OCI-LY3 (cell line): ENCODE measurements around the gene PAMR1.
"Not testable (repeated sequence)": the region's sequence is repeated elsewhere in the genome, so short reads cannot be mapped to it uniquely, and the experiment has no call there.

ENCODE experiments used
- H2AFZ ChIP-seq: fragments of 200-600, 300-600 bp; shearing (Covaris generic); 2 replicates; pipeline ENCODE4 v1.6.0; 2014; ENCODE audit warnings: antibody characterized with exemption, low read depth, low read length
- H3K27ac ChIP-seq: fragments of 200-600, 300-600 bp; sonication (generic); 2 replicates; pipeline ENCODE4 v1.5.1; 2014; ENCODE audit warnings: mild to moderate bottlenecking, low read length, moderate library complexity, mixed read lengths
- H3K27me3 ChIP-seq: fragments of 200-600, 300-600 bp; sonication (generic); 2 replicates; pipeline ENCODE4 v1.6.1; 2014; ENCODE audit warnings: low read depth, low read length, mixed read lengths
- H3K36me3 ChIP-seq: fragments of 200-600, 300-600 bp; sonication (generic); replicated peaks from 2 replicates; pipeline ENCODE3; 2014; ENCODE audit warnings: low read depth, low read length, mixed read lengths
- H3K4me1 ChIP-seq: fragments of 300-600, 200-600 bp; sonication (generic); 2 replicates; pipeline ENCODE4 v1.6.1; 2014; ENCODE audit warnings: low read length, mixed read lengths
- H3K4me2 ChIP-seq: fragments of 200-600, 300-600 bp; sonication (generic); 2 replicates; pipeline ENCODE4 v1.6.1; 2014; ENCODE audit warnings: low read length, mixed read lengths
- H3K4me3 ChIP-seq: fragments of 300-600, 200-600 bp; sonication (generic); 2 replicates; pipeline ENCODE4 v1.5.1; 2014; ENCODE audit warnings: antibody characterized with exemption, mild to moderate bottlenecking, low read length, moderate library complexity
- H3K79me2 ChIP-seq: fragments of 300-600, 200-600 bp; shearing (Covaris generic); 2 replicates; pipeline ENCODE4 v1.6.1; 2014; ENCODE audit warnings: mild to moderate bottlenecking, low read length, mixed read lengths
- H3K9ac ChIP-seq: fragments of 300-600, 200-600 bp; shearing (Covaris generic); 2 replicates; pipeline ENCODE4 v1.6.0; 2014; ENCODE audit warnings: mild to moderate bottlenecking, low read length, moderate library complexity
- H3K9me3 ChIP-seq: fragments of 200-600, 300-600 bp; shearing (Covaris generic); 2 replicates; pipeline ENCODE4 v1.6.1; 2014; ENCODE audit warnings: low read length, mixed read lengths; ENCODE audit not compliant: insufficient read depth
- H4K20me1 ChIP-seq: fragments of 200-600, 300-600 bp; sonication (generic); 2 replicates; pipeline ENCODE4 v1.6.1; 2016; ENCODE audit warnings: low read length, mixed read lengths; ENCODE audit not compliant: insufficient read depth
- CTCF ChIP-seq: fragments of 200-600, 300-600 bp; sonication (generic); IDR thresholded peaks from 2 replicates; pipeline ENCODE4 v1.5.1; 2014; ENCODE audit warnings: antibody characterized with exemption, low read length, low read depth
- EZH2phosphoT487 ChIP-seq: fragments of 200-600 bp; shearing (Covaris generic); IDR thresholded peaks from 2 replicates; pipeline ENCODE4 v1.6.1; 2018; ENCODE audit warnings: antibody characterized with exemption, mixed run types, low read depth

The PAMR1 gene

DNA sequence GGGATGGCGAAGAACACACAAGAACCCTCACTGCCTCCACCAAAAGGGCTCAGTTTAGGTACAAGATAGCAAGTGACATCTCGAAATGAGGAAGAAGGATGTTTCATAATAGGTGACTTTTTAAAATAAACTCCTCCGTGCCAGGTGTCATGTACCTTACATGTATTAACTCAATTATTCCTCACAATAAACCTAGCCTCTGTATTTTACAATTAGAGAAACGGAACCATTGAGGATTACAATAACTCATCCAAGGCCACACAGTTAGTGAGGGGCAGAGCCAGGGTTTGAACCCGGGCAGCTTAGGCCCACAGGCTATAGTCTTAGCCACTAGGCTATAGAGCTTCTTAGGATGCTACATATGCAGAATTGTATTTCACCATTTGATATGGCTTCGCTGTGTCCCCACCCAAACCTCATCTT is 965 bp upstream of the PAMR1 start:
- Histone ChIP-seq H3K36me3 (no peaks in the 10 kb centered on the region), H3K9ac (no peak overlapping the region), H2AFZ (no peak overlapping the region), H3K4me2 (no peak overlapping the region), H4K20me1 (no peaks in the 10 kb centered on the region), H3K27ac (no peak overlapping the region), H3K27me3 (peaks cover 49% of the 10 kb centered on the region), H3K4me1 (no peaks in the 10 kb centered on the region), H3K4me3 (no peak overlapping the region), H3K9me3 (no peaks in the 10 kb centered on the region), H3K79me2 (no peaks in the 10 kb centered on the region)
- no peak for TF ChIP-seq EZH2phosphoT487
- no peak for TF ChIP-seq CTCF

DNA sequence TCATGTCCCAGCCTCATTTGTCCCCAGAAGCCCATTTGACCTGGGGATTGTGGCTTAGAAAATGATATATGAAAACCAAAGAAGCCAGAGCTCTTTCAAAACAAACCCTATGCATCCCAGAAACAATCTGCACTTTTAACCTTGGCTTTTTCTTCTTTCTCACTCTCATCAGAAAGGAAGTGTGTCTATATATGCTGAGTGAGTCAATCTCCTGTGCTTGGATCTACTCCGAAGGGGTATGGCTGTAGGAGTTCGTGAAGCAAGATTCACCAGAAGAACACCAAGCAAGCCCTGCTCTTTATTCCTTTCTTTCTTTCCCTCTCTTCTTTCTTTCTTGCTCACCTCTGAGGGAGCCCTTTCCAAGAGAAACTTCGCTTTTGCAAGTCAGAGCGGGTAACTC is 636 bp downstream of the PAMR1 start:
- H3K36me3 ChIP-seq: no peaks in the 10 kb centered on the region
- no peaks in the 10 kb centered on the region for H4K20me1 ChIP-seq
- no peak overlapping the region for H3K4me3 ChIP-seq
- no peak overlapping the region for H3K9ac ChIP-seq
- no peak overlapping the region for H3K27ac ChIP-seq
- H3K79me2 ChIP-seq: no peaks in the 10 kb centered on the region
- H3K27me3 ChIP-seq: peaks cover 50% of the 10 kb centered on the region
- H3K4me1 ChIP-seq: no peaks in the 10 kb centered on the region
- no peaks in the 10 kb centered on the region for H3K9me3 ChIP-seq
- TF ChIP-seq CTCF (no peak), EZH2phosphoT487 (no peak)
- no peak overlapping the region for H2AFZ ChIP-seq
- no peak overlapping the region for H3K4me2 ChIP-seq

GRCh38 chr11:35523861-35524260 is 1.6 kb downstream of the PAMR1 start:
- Histone ChIP-seq H3K27me3 (peaks cover 49% of the 10 kb centered on the region), H3K4me1 (no peaks in the 10 kb centered on the region), H3K9ac (no peak overlapping the region), H3K36me3 (no peaks in the 10 kb centered on the region), H3K4me2 (no peak overlapping the region), H3K79me2 (no peaks in the 10 kb centered on the region), H2AFZ (no peak overlapping the region), H3K4me3 (no peak overlapping the region), H3K9me3 (no peaks in the 10 kb centered on the region), H3K27ac (no peak overlapping the region), H4K20me1 (no peaks in the 10 kb centered on the region)
- TF ChIP-seq EZH2phosphoT487 (no peak), CTCF (no peak)

DNA sequence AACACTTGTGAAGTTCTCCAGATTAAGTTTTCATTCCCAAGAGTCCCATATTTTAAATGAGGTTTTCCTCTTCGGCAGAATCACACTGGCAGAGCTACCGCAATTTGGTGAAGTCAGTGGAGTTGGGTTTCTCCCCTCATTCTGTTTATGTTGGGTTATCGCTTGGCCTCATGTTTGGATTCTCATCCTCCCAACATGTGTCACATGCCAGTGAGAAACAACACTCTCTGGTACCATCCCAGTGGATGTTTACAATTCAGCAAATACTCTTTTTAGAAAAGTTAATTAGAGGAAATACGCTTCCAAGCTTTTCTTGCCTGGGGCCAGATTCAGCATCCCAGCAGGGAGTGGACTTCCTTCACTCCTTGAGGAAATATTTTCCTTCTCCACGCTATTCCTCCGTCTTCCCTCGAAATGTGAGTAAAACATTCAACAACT is 2.1 kb downstream of the PAMR1 start:
- Histone ChIP-seq H3K9me3 (no peaks in the 10 kb centered on the region), H3K36me3 (no peaks in the 10 kb centered on the region), H3K4me3 (no peak overlapping the region), H3K27me3 (peaks cover 50% of the 10 kb centered on the region), H3K4me1 (no peaks in the 10 kb centered on the region), H3K27ac (no peak overlapping the region), H2AFZ (no peak overlapping the region), H3K9ac (no peak overlapping the region), H3K4me2 (no peak overlapping the region), H3K79me2 (no peaks in the 10 kb centered on the region), H4K20me1 (no peaks in the 10 kb centered on the region)
- TF ChIP-seq CTCF (no peak), EZH2phosphoT487 (no peak)

- H3K9ac ChIP-seq, H3K36me3 ChIP-seq, H4K20me1 ChIP-seq, H3K4me1 ChIP-seq, H3K9me3 ChIP-seq, H3K27ac ChIP-seq, H3K79me2 ChIP-seq, H2AFZ ChIP-seq, H3K4me3 ChIP-seq, H3K4me2 ChIP-seq: not testable (repeated sequence)
- H3K27me3 ChIP-seq: peaks cover 62% of the 10 kb centered on the region
Observed at GRCh38 chr11:35522091-35522490, 3.3 kb downstream of the PAMR1 start.
